ENCODE results near the gene SH2D7.

Gene SH2D7

DNA sequence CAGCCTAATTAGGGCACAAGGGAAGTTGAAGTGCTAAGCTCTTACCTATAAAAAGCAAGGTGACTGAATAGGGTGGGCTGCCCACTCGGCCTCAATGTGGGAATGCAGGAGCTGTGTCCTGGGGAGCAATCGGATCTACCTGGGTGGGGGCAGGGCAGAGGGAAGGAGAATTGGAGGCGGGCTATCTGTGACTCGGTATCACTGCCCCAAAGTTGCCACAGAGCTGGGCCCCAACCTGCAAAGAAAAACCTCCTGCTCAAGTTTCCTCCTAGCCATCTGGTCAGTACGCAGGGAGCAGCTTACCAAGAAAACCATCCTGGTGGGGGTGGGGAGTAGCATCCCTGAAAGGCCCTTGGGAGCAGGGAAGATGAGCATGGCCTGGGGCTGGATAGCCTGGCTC is 28.2 kb downstream of the SH2D7 start:
- H3K4me3 ChIP-seq (ENCODE audit: low read length, poor library complexity, severe bottlenecking): no peak overlapping the region
- no peaks in the 10 kb centered on the region for H3K36me3 ChIP-seq (ENCODE audit: insufficient read depth, low read length)
- no peak overlapping the region for H3K9ac ChIP-seq (ENCODE audit: low read depth, low read length, poor library complexity, severe bottlenecking)
- no peak for TF ChIP-seq EZH2phosphoT487 (IDR thresholded peaks at IDR 0.05; ENCODE audit: borderline replicate concordance)
- TF ChIP-seq, protein P1, sequence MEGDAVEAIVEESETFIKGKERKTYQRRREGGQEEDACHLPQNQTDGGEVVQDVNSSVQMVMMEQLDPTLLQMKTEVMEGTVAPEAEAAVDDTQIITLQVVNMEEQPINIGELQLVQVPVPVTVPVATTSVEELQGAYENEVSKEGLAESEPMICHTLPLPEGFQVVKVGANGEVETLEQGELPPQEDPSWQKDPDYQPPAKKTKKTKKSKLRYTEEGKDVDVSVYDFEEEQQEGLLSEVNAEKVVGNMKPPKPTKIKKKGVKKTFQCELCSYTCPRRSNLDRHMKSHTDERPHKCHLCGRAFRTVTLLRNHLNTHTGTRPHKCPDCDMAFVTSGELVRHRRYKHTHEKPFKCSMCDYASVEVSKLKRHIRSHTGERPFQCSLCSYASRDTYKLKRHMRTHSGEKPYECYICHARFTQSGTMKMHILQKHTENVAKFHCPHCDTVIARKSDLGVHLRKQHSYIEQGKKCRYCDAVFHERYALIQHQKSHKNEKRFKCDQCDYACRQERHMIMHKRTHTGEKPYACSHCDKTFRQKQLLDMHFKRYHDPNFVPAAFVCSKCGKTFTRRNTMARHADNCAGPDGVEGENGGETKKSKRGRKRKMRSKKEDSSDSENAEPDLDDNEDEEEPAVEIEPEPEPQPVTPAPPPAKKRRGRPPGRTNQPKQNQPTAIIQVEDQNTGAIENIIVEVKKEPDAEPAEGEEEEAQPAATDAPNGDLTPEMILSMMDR (conservative IDR thresholded peaks at IDR 0.05; ENCODE audit: low read length): no peak
- H4K20me1 ChIP-seq (ENCODE audit: insufficient read depth, low read length, poor library complexity, severe bottlenecking): no peaks in the 10 kb centered on the region
- H2AFZ ChIP-seq (ENCODE audit: low read length): no peak overlapping the region
- H3F3A ChIP-seq (ENCODE audit: low read depth): no peaks in the 10 kb centered on the region
- no peak overlapping the region for H3K4me2 ChIP-seq (ENCODE audit: low read depth, low read length, poor library complexity, severe bottlenecking)
- H3K27me3 ChIP-seq (ENCODE audit: insufficient read depth, low read length, poor library complexity, severe bottlenecking): no peaks in the 10 kb centered on the region
- no peaks in the 10 kb centered on the region for H3K9me3 ChIP-seq (ENCODE audit: insufficient read depth, low read depth, low read length)
- H3K79me2 ChIP-seq (ENCODE audit: insufficient read depth, low read length): no peaks in the 10 kb centered on the region
- H3K9me2 ChIP-seq (replicated peaks; ENCODE audit: low read depth, low read length): no peaks in the 10 kb centered on the region
- no peaks in the 10 kb centered on the region for H3K4me1 ChIP-seq (ENCODE audit: insufficient read depth, low read length, poor library complexity, severe bottlenecking)

DNA sequence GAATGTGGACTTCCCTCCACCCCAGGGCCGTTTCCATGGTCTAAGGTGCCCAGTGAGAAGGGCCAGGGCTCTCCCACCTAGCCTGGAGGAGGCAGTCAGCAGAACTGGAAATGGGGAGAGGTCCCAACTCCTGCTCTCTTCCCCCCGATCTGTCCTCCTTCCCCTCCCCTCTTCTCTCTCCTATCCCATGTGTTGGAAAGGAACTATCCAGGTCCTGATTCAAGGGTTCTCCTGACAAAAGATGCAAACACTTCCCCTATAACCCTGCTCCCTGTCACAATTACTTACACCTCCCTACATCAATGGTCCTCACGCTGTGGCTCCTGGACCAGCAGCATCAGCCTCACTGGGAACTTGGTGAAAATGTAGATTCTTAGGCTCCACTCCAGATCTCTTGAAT is 32.9 kb downstream of the SH2D7 start:
- Histone ChIP-seq H4K20me1 (ENCODE audit: insufficient read depth, low read length, poor library complexity, severe bottlenecking) (no peaks in the 10 kb centered on the region), H3K4me3 (ENCODE audit: low read length, poor library complexity, severe bottlenecking) (no peak overlapping the region), H3K4me2 (ENCODE audit: low read depth, low read length, poor library complexity, severe bottlenecking) (no peak overlapping the region), H3K9me2 (replicated peaks; ENCODE audit: low read depth, low read length) (no peaks in the 10 kb centered on the region), H3F3A (ENCODE audit: low read depth) (no peaks in the 10 kb centered on the region), H3K4me1 (ENCODE audit: insufficient read depth, low read length, poor library complexity, severe bottlenecking) (no peaks in the 10 kb centered on the region), H2AFZ (ENCODE audit: low read length) (no peak overlapping the region), H3K36me3 (ENCODE audit: insufficient read depth, low read length) (no peaks in the 10 kb centered on the region), H3K79me2 (ENCODE audit: insufficient read depth, low read length) (no peaks in the 10 kb centered on the region), H3K27me3 (ENCODE audit: insufficient read depth, low read length, poor library complexity, severe bottlenecking) (no peaks in the 10 kb centered on the region), H3K9me3 (ENCODE audit: insufficient read depth, low read depth, low read length) (no peaks in the 10 kb centered on the region), H3K9ac (ENCODE audit: low read depth, low read length, poor library complexity, severe bottlenecking) (no peak overlapping the region)
- TF ChIP-seq, protein P1 (conservative IDR thresholded peaks at IDR 0.05; ENCODE audit: low read length): no peak
- TF ChIP-seq EZH2phosphoT487 (IDR thresholded peaks at IDR 0.05; ENCODE audit: borderline replicate concordance): no peak

DNA sequence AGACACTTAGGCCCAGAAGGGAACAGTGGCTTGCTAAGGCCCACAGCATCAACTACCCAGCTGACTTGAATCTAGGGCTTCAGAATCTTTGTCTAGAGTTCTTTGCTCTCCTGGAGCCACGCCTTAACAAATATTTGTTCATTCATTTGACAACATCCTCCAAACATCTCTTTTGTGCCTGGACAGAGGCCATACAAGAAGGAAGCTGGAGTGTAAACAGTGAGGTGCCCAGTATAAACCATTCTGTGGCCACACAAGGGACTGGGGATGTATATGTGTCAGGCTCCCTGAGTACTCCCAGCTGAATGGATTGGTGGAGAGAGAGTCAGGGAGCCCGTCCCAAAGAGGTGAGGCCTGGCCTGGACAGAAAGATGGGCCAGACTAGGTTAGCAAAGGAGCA is 35.5 kb downstream of the SH2D7 start:
- H3K9me3 ChIP-seq (ENCODE audit: insufficient read depth, low read depth, low read length): no peaks in the 10 kb centered on the region
- H2AFZ ChIP-seq (ENCODE audit: low read length): no peak overlapping the region; the same call in 1 of the 2 replicates
- H4K20me1 ChIP-seq (ENCODE audit: insufficient read depth, low read length, poor library complexity, severe bottlenecking): no peaks in the 10 kb centered on the region
- no peak for TF ChIP-seq EZH2phosphoT487 (IDR thresholded peaks at IDR 0.05; ENCODE audit: borderline replicate concordance)
- TF ChIP-seq, protein P1 (conservative IDR thresholded peaks at IDR 0.05; ENCODE audit: low read length): no peak
- H3K36me3 ChIP-seq (ENCODE audit: insufficient read depth, low read length): no peaks in the 10 kb centered on the region
- H3K9me2 ChIP-seq (replicated peaks; ENCODE audit: low read depth, low read length): no peaks in the 10 kb centered on the region
- no peak overlapping the region for H3K4me3 ChIP-seq (ENCODE audit: low read length, poor library complexity, severe bottlenecking)
- no peak overlapping the region for H3K9ac ChIP-seq (ENCODE audit: low read depth, low read length, poor library complexity, severe bottlenecking)
- H3F3A ChIP-seq (ENCODE audit: low read depth): peaks cover 7% of the 10 kb centered on the region; the same call in 1 of the 2 replicates
- no peaks in the 10 kb centered on the region for H3K79me2 ChIP-seq (ENCODE audit: insufficient read depth, low read length)
- H3K27me3 ChIP-seq (ENCODE audit: insufficient read depth, low read length, poor library complexity, severe bottlenecking): no peaks in the 10 kb centered on the region
- no peak overlapping the region for H3K4me2 ChIP-seq (ENCODE audit: low read depth, low read length, poor library complexity, severe bottlenecking)
- peaks cover 12% of the 10 kb centered on the region for H3K4me1 ChIP-seq (ENCODE audit: insufficient read depth, low read length, poor library complexity, severe bottlenecking)
